ENCODE measurements around the gene TUBGCP5.
A peak's percentile ranks its signal among the peaks of the same experiment; 100 is the strongest.
"Not testable (repeated sequence)": the region's sequence is repeated elsewhere in the genome, so short reads cannot be mapped to it uniquely, and the experiment has no call there.

Gene TUBGCP5

DNA sequence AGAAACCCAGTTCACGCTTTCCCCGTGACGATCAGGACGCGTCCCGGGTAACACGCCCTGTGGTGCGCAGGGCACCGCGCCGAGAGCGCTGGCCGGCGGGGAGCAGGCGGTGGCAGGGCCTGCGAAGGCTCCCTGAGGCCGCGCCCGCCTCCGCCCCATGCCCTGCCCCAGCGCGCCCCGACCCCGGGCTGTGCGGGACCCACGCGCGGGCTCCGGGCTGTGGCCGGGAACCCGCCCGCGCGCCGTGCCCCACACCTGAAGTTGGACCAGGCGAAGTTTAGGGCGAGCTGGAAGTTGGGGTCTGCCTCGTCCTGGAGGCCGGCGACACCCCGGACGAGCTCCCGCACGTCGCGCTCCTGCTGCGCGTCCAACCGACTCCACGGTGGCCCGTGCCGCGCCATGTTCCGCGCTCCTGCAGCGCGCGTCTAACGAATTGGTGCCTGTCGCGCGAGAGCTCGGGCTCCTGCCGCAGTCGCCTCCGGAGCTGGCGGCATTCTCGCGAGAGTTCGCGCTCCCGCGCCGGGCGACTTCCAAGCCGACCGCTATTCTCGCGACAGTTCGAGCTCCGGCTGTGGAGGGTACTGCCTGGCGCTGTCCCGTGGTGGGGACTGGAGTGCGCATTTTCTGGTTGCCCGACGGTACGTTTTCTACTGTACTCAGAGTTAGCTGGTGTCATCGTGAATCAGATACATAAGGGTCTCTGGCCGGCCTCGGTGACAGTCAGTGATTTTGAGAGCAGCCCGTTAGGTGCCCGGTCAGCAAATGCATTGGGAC lies at the start of gene TUBGCP5:
TUBGCP5 (minus strand) TSS at position 427 of the 774 bp plus-strand sequence; CDS start at position 401, 26 bp downstream.
- peak; percentile 95 for DNase-seq (ENCODE audit: low read depth)

DNA sequence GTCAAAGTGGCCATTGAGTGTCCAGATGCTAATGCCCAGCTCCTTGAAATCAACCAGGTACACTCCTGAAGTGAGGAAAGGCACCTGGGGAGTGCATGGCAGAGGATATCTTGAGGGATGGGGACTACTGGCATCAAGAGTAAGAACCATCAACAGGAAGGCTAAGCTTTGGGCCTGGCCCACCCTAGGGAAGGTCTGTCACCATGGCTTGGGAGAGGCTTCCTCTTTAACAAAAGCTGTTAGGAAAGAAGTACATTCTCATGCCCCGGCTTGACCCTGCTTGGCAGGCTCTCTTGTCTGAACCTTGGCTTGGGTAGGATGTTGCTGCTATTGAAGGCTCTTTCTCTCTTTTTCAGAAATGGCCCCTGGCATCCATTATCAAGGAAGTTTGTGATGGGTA lies 43.7 kb upstream of the TUBGCP5 start:
- no peak for DNase-seq (ENCODE audit: low read depth)

DNA sequence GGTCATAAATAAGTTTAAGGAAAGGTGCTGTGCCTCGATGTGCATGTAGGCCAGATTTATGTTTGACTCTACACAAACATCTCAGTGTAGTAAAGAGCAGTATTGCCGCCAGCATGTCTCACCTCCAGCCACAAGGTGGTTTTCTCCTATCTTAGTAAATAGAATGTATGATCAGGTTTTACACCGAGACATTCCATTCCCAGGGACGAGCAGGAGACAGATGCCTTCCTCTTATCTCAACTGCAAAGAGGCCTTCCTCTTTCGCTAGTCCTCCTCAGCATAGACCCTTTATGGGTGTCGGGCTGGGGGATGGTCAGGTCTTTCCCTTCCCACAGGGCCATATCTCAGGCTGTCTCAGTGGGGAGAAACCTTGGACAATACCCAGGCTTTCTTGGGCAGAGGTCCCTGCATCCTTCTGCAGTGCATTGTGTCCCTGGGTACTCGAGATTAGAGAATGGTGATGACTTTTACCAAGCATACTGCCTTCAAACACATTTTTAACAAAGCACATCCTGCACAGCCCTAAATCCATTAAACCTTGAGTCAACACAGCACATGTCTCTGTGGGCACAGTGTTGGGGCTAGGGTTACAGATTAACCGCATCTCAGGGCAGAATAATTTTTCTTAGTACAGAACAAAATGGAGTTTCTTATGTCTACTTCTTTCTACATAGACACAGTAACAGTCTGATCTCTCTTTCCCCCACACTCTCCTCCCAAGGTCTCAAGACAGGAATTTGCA lies 42.8 kb upstream of the TUBGCP5 start:
- not testable (repeated sequence) for DNase-seq (ENCODE audit: low read depth)

DNA sequence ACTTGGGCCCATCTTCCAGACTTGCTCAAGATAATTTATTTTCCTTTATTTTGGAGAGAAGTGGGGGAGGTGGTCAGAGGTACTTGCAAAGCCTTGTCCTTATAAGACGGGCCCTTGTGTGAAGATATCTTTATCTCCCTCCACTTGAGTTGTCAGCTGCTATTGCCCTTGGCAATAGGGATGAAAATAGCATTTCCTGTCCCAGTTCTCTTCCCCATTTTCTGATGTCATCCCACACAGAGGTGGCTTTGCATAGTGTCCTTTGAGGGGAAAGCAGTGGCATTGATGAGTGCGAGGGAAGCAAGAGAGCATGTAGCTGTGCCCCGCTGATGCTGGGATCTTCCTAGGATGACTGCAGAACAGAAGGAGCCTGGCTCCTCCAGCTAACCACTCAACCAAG lies 41.9 kb upstream of the TUBGCP5 start:
- no peak for DNase-seq (ENCODE audit: low read depth)

DNA sequence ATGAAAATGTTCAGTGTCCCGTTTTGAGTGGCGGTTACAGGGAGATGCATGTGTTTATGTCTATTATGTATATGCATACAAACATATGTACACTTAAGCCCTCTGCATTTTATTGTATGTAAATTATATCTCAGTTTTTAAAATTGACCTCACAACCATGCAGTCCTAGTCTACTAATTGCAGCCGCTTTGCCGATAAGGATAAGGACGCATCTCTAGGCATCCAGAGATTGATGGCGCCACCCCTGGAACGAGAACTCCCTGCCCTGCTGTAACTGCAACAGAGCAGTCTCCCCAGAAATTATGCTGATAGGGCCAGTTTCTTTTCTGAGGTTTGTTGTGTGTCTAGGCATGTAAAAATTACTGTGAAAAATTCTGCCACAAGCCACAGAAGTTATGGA lies 40.4 kb upstream of the TUBGCP5 start:
- DNase-seq (ENCODE audit: low read depth) = no peak

DNA sequence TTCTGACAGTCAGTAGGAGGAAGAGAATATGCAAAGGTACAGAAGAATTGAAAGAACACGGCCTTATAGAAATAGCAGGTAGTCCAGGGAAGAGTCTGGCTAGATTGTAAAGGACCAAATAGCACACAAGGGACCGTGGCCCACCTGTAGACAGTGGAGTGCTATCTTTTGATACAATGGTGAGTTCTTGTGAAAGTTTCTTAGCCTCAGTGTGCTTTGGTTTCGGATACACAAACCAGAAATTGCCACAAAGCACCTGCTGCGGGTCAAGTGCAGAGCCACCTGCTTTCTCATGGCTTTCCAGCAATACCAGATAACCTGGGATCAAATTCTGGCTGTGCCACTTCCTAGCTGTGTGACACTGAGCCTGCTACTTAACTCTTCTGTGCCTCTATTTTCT lies 36.6 kb upstream of the TUBGCP5 start:
- no peak for DNase-seq (ENCODE audit: low read depth)

DNA sequence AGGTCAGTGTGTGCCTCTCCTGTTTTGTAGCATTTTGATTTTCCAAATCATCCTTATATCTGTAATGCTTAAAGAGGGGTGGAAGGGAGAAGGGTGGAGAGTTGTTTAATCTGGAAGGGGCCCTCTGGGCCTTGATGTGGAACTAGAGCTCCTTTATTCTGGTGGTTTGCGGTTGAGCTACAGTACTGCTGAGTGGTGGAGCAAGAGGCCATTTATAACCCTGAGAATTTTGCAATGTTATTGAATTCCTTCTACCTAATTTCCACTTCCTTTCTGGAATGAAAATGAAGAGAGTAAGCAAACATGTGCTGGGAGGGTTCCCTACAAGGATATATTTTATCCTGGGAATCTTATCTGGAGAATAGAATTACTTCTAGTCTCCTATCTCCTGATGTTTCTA lies 35.3 kb upstream of the TUBGCP5 start:
- DNase-seq (ENCODE audit: low read depth) = no peak

DNA sequence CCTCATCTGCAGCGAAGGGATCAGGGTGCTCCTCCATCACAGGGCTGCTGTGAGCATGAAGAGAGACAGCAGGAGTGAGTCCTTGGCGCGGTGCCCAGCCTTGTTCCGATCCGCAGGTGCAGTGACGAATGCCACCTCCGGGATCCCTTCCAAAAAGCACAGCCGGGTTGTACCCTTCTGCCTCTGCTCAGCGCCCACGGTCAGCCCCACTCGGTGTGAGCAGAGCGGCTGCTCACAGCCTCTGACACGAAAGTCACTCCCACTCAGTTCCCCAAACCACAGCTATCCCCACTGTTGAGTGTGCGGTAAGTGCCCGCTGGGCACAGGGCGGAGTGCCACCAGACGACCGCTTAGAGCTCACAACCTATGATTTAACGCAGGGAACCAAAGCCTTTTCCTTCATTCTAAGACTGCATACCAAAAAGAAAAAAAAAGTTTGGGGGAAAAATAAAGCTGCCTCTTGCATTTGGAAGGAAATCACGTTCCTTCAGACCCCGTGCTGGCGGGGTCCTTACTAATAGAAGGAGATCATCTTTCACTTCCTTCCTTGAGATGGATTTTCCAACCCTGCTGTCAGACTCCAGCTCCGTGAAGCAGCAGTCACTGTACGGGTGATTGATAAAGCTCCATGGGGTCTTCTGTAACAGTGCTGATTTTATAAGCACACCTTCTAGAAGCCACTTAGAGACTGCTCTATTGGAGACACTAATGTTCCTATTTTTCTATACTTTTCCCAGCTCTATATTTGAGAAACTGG lies 34.7 kb upstream of the TUBGCP5 start:
- DNase-seq (ENCODE audit: low read depth) = no peak

DNA sequence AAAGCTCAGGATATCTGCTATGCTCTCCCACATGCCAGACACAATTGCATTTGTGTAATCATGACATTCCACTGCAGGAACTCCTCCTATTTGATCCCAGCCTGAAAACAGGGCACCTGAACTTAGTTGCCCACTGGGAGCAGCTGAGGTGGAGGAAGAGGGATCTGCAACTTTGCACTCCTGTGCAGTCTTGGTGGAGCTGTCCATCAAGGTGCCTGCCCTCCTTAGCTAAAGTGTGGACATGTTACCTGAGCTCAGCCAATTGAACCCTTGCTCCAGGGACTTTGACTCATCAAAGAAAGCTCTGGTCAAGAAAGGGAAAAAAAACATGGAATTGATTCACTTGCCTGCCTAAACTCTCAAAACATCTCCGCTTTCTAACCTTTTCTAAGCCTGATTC lies 33.3 kb upstream of the TUBGCP5 start:
- DNase-seq (ENCODE audit: low read depth) = no peak

DNA sequence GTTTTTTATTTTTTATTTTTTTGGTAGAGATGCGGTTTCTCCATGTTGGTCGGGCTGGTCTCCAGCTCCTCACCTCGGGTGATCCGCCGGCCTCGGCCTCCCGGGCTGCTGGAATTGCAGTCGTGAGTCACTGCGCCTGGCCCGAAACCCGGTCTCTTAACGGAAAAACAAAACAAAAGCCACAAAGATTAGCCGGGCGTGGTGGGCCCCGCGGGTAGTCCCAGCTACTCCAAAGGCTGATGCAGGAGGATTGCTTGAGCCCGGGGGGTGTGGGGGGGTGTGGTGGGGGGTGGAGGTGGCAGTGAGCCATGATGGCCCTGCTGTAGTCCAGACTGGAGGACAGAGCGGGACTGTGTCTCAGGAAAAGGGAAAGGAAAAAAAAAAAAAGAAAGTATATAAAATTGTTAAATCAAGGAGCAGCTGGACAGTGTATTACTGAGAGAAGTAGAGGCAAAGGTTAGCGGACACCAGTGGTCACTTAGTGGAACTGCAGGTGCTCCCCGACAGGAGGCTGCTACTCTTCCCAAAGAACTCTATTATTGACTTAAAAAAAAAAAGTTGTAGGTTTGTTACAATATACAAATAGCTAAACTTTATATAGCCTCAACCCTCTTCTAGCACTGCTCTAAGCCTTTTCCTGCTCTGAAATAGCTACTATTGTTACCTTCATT lies 30.3 kb upstream of the TUBGCP5 start:
- no peak for DNase-seq (ENCODE audit: low read depth)

DNA sequence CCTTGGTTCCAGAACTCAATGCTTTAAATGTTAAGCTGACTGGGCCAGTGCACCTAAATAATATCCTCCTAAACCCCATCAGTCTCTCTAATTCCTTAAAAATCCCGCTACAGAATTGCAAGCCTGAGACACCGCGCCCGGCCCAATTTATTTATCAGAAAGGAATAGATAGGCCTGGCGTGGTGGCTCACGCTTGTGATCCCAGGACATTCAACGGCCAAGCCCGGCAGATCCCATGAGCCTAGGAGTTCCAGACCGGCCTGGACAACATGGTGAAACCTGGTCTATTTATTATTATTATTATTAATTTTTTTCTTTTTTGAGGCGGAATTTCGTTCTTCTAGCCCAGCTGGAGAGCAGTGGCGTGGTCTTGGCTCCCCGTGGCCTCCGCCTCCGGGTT lies 28.0 kb upstream of the TUBGCP5 start:
- DNase-seq (ENCODE audit: low read depth) = no peak

DNA sequence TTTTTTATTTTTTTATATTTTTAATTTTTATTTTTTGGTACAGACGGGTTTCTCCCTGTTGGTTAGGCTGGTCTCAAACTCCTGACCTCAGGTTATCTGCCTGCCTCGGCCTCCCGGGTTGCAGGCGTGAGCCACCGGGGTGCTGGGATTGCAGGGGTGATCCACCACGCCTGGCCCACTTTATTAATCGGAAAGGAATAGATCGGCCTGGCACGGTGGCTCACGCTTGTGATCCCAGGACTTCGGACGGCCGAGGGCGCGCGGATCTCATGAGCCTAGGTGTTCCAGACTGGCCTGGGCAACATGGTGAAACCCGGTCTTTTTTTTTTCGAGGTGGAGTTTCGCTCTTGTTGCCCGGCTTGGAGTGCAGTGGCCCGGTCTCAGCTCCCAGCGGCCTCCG lies 26.5 kb upstream of the TUBGCP5 start:
- no peak for DNase-seq (ENCODE audit: low read depth)

DNA sequence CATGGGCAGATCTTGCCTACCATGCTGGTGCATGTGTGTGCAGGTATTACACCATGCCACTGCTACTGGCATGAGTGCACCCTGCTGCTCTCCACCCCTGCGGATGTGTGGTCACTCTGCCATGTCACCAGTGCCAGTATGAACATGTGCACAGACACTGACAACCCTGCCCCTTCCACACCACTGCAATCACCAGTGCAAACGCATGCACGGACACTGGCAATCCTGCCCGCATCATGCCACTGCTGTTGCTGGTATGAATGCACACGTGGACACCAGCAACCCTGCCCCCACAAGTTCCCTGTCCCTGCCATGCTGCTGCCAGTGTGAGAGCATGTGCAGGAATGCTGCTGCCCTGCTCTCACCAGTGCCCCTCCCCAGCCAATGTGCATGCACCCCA lies 24.8 kb upstream of the TUBGCP5 start:
- no peak for DNase-seq (ENCODE audit: low read depth)

DNA sequence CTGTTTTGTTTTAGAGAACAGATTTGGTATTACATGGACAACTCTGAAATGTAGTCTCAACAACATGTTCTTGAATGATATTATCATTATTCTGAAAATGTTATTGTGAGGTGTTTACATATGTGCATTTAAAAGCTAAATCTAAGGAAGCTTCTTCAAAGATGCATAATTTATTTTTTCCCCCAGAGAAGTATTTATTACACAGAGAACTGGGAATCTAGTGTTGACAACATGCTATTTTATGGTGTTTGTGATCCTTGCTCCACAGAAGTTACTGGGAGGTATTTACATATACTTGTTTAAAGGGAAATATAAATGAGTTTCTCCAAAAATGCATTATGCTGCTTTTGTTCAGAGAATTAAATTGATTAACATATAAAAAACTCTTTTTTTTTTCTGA lies 18.3 kb upstream of the TUBGCP5 start:
- DNase-seq (ENCODE audit: low read depth) = no peak

DNA sequence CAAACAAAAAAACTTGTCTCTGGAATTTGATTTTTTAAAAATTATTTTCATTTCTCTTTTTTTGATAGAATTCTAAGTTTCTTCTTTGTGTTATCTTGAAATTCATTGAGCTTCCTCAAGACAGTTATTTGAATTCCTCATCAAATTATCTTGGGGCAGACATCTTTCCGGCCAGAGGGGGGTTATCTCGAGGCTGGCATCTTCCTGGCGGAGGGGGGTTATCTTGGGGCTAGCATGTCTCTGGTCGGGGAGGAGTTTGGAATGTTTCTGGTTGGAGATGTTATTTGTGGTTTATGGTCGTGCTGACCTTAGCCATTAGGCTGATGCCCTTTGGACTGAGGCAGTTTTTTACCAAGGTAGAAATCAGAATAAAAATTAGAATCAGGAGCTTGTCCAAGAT lies 15.9 kb upstream of the TUBGCP5 start:
- no peak for DNase-seq (ENCODE audit: low read depth)

DNA sequence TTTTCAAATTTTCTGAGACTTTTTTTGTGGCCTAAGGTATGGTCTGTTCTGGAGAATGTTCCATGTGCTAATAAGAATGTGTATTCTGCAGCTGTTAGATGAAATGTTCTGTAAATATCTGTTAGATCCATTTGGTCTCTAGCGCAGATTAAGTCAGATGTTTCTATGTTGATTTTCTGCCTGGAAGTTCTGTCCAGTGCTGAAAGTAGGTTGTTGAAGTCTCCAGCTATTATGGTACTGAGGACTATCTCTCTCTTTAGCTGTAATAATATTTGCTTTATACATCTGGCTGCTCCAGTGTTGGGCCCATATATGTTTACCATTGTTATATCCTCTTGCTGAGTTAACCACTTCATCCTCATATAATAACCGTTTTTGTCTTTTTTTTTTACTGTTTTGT lies 13.2 kb upstream of the TUBGCP5 start:
- no peak for DNase-seq (ENCODE audit: low read depth)

DNA sequence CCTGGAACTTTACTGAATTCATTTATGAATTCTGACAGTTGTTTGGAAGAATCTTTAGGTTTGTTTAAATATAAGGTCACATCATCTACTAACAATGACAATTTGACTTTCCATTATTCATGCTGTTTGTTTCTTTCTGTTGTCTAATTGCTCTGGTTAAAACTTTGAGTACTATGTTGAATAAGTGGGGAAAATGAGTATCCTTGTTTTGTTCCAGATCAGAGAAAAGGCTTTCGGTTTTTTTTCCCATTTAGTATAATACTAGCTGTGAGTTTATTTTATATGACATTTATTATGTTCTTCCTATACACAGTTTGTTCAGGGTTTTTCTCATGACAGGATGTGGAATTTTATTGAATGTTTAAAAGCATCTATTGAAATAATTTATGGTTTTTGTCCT lies 11.3 kb upstream of the TUBGCP5 start:
- no peak for DNase-seq (ENCODE audit: low read depth)

DNA sequence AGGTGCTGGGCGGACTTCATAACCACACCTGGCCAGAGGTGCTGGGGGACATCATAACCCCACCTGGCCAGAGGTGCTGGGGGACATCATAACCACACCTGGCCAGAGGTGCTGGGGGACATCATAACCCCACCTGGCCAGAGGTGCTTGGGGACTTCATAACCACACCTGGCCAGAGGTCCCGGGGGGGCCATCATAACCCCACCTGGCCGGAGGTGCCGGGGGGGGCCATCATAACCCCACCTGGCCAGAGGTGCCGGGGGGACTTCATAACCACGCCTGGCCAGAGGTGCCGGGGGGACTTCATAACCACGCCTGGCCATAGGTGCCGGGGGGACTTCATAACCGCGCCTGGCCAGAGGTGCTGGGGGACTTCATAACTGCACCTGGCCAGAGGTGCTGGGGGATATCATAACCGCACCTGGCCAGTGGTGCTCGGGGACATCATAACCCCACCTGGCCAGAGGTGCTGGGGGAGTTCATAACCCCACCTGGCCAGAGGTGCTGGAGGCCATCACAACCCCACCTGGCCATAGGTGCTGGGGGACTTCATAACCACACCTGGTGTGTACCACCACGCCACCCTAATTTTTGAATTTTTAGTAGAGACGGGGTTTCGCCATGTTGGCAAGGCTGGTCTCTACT lies 10.7 kb upstream of the TUBGCP5 start:
- DNase-seq (ENCODE audit: low read depth) = no peak

DNA sequence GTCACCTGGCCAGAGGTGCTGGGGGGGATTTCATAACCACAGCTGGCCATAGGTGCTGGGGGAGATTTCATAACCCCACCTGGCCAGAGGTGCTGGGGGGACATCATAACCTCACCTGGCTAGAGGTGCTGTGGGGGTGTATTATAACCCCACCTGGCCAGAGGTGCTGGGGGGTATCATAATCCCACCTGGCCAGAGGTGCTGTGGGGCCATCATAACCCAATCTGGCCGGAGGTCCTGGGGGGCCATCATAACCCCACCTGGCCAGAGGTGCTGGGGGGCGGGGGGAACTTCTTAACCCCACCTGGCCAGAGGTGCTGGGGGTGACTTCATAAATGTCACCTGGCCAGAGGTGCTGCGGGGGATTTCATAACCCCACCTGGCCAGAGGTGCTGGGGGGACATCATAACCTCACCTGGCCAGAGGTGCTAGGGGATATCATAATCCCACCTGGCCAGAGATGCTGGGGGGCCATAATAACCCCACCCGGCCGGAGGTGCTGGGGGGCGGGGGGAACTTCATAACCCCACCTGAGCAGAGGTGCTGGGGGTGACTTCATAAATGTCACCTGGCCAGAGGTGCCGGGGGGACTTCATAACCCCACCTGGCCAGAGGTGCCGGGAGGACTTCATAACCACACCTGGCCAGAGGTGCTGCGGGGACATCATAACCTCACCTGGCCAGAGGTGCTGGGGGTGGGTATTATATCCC lies 9.4 kb upstream of the TUBGCP5 start:
- not testable (repeated sequence) for DNase-seq (ENCODE audit: low read depth)

DNA sequence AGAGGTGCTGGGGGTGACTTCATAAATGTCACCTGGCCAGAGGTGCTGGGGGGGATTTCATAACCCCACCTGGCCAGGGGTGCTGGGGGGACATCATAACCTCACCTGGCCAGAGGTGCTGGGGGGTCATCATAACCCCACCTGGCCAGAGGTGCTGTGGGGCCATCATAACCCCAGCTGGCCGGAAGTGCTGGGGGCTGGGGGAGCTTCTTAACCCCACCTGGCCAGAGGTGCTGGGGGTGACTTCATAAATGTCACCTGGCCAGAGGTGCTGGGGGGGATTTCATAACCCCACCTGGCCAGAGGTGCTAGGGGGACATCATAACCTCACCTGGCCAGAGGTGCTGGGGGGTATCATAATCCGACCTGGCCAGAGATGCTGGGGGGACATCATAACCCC lies 4.6 kb upstream of the TUBGCP5 start:
- not testable (repeated sequence) for DNase-seq (ENCODE audit: low read depth)

DNA sequence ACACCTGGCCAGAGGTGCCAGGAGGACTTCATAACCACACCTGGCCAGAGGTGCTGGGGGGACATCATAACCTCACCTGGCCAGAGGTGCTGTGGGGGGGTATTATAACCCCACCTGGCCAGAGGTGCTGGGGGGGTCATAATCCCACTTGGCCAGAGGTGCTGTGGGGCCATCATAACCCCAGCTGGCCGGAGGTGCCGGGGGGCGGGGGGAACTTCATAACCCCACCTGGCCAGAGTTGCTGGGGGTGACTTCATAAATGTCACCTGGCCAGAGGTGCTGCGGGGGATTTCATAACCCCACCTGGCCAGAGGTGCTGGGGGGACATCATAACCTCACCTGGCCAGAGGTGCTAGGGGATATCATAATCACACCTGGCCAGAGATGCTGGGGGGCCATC lies 4.2 kb upstream of the TUBGCP5 start:
- DNase-seq (ENCODE audit: low read depth) = not testable (repeated sequence)
